HCT116 (cell line): Measurements from ENCODE around the gene NINJ1. TPM values are rescaled to one million over a fixed set of nuclear protein-coding genes. Genes with fewer than 3 reads are reported as not detected.

Source experiments
- ATAC-seq: fragments of 200-7000 bp; cut with Tn5 transposase; 2 replicates; pipeline ENCODE4 v1.9.1; 2020; ENCODE audit warnings: mild to moderate bottlenecking, moderate library complexity
- BruUV-seq: library from RNA; stranded (reverse); fragments of 400-500 nt; replicated peaks from 2 replicates; lab custom pipeline; 2021; lab: Mats Ljungman, UMichigan
- CTCF ChIA-PET: fragments of 300-600 bp; sonication (Branson Sonifier 250); formaldehyde crosslinking; loops from one replicate; lab custom pipeline; 2021; ENCODE audit warnings: antibody characterized with exemption; lab: Charles Lee
- POLR2A ChIA-PET: fragments of 300-600, 350-600 bp; sonication (Branson Sonifier 250); formaldehyde crosslinking; loops from one replicate; lab custom pipeline; 2021; ENCODE audit warnings: antibody characterized with exemption; lab: Charles Lee
- RAD21 ChIA-PET, 2 experiments: fragments of 300-600 bp; sonication (Branson Sonifier 250); formaldehyde crosslinking; loops; one replicate each; lab custom pipeline; 2023; ENCODE audit warnings: low total read pairs in 2 of 2; ENCODE audit not compliant: uncharacterized antibody in 2 of 2, unreplicated experiment in 2 of 2, low non-redundant PET in 1 of 2; lab: Charles Lee
- DNase-seq: peaks from one replicate; pipeline ENCODE4 v3.0.0-alpha.2; 2010; ENCODE audit warnings: low read depth, low spot score
- H2AFZ ChIP-seq: fragments of 200-600 bp; shearing (Covaris generic), sonication (generic); 2 replicates; pipeline ENCODE4 v1.6.1; 2017; ENCODE audit warnings: low read depth, mixed run types, mixed read lengths, antibody characterized with exemption, low read length; ENCODE audit not compliant: poor library complexity, severe bottlenecking
- H3K27ac ChIP-seq: 2 replicates; pipeline ENCODE4 v1.5.1; 2012; ENCODE audit warnings: low read depth, low read length
- H3K27me3 ChIP-seq: fragments of 200-600 bp; sonication (generic); 2 replicates; pipeline ENCODE4 v1.6.1; 2016; ENCODE audit warnings: mixed run types, low read length, mixed read lengths; ENCODE audit not compliant: insufficient read depth
- H3K36me3 ChIP-seq, 2 experiments: fragments of 200-500 bp in 1 of 2; fragments of 200-600 bp in 1 of 2; sonication (Bioruptor generic) in 1 of 2; sonication (generic) in 1 of 2; 2 replicates each; pipeline versions ENCODE4 v1.5.1 to v1.6.1; 2014 to 2016; ENCODE audit warnings: low read length in 2 of 2, inconsistent platforms in 1 of 2, mixed read lengths in 1 of 2, mixed run types in 1 of 2; ENCODE audit not compliant: insufficient read depth in 2 of 2, control insufficient read depth in 1 of 2
- H3K4me1 ChIP-seq, 2 experiments: fragments of 200-600 bp in 1 of 2; sonication (generic) in 1 of 2; 2 replicates each; pipeline versions ENCODE4 v1.5.1 to v1.6.1; 2012 to 2017; ENCODE audit warnings: low read length in 2 of 2, inconsistent platforms in 1 of 2, mild to moderate bottlenecking in 1 of 2, mixed read lengths in 1 of 2, mixed run types in 1 of 2, moderate library complexity in 1 of 2; ENCODE audit not compliant: insufficient read depth in 2 of 2, control insufficient read depth in 1 of 2
- H3K4me2 ChIP-seq: fragments of 200-600 bp; sonication (generic); 2 replicates; pipeline ENCODE4 v1.6.1; 2017; ENCODE audit warnings: mixed run types, low read length, mixed read lengths
- H3K4me3 ChIP-seq, 2 experiments: fragments of 200-600 bp in 1 of 2; sonication (generic) in 1 of 2; replicated peaks in 1 of 2; 2 replicates each; pipeline ENCODE4 v1.5.1; 2011 to 2016; ENCODE audit warnings: low read length in 2 of 2, control low read depth in 1 of 2, low read depth in 1 of 2, mild to moderate bottlenecking in 1 of 2, mixed read lengths in 1 of 2, mixed run types in 1 of 2
- H3K79me2 ChIP-seq: fragments of 200-600 bp; sonication (generic); 2 replicates; pipeline ENCODE4 v1.6.1; 2017; ENCODE audit warnings: mild to moderate bottlenecking, mixed run types, low read length, moderate library complexity, mixed read lengths; ENCODE audit not compliant: insufficient read depth
- H3K9ac ChIP-seq: fragments of 200-600 bp; sonication (generic); 2 replicates; pipeline ENCODE4 v1.6.1; 2016; ENCODE audit warnings: low read length, mixed read lengths
- H3K9me2 ChIP-seq: fragments of 200-600 bp; sonication (generic), shearing (Covaris generic); 2 replicates; pipeline ENCODE4 v1.6.1; 2017; ENCODE audit warnings: mixed run types, mild to moderate bottlenecking, moderate library complexity; ENCODE audit not compliant: insufficient read depth
- H3K9me3 ChIP-seq, 2 experiments: fragments of 200-500 bp in 1 of 2; fragments of 200-600 bp in 1 of 2; sonication (Bioruptor generic) in 1 of 2; sonication (generic) in 1 of 2; 2 replicates each; pipeline ENCODE4 v1.6.1; 2014 to 2017; ENCODE audit warnings: low read length in 2 of 2, mixed read lengths in 2 of 2, inconsistent platforms in 1 of 2, low read depth in 1 of 2, mild to moderate bottlenecking in 1 of 2, mixed run types in 1 of 2, moderate library complexity in 1 of 2; ENCODE audit not compliant: control insufficient read depth in 1 of 2, insufficient read depth in 1 of 2
- H4K20me1 ChIP-seq: fragments of 200-600 bp; sonication (generic), shearing (Covaris generic); 2 replicates; pipeline ENCODE4 v1.6.1; 2017; ENCODE audit warnings: mixed run types, mild to moderate bottlenecking, moderate library complexity; ENCODE audit not compliant: insufficient read depth
- CBX3 ChIP-seq: IDR thresholded peaks from 2 replicates; pipeline ENCODE4 v1.6.1; 2012; ENCODE audit warnings: low read depth
- CEBPB ChIP-seq: IDR thresholded peaks from 2 replicates; pipeline ENCODE4 v1.6.1; 2012; ENCODE audit warnings: low read depth
- EGR1 ChIP-seq: IDR thresholded peaks from 2 replicates; pipeline ENCODE4 v1.6.1; 2012; ENCODE audit warnings: low read depth
- ELF1 ChIP-seq: IDR thresholded peaks from 2 replicates; pipeline ENCODE4 v1.6.1; 2012; ENCODE audit warnings: low read depth, borderline replicate concordance
- EZH2 ChIP-seq: fragments of 200-600 bp; sonication (generic); IDR thresholded peaks from 2 replicates; pipeline ENCODE4 v1.6.1; 2017; ENCODE audit warnings: antibody characterized with exemption, mixed run types
- EZH2phosphoT487 ChIP-seq: fragments of 200-600 bp; IDR thresholded peaks from 2 replicates; pipeline ENCODE4 v1.6.1; 2018; ENCODE audit warnings: antibody characterized with exemption, borderline replicate concordance
- FOSL1 ChIP-seq: IDR thresholded peaks from 2 replicates; pipeline ENCODE4 v1.6.1; 2012; ENCODE audit warnings: low read depth
- POLR2A ChIP-seq: IDR thresholded peaks from 2 replicates; pipeline ENCODE4 v1.7.0; 2011; ENCODE audit warnings: borderline replicate concordance; ENCODE audit not compliant: insufficient read depth, insufficient read length; ENCODE audit errors: extremely low read depth
- RAD21 ChIP-seq: IDR thresholded peaks from 2 replicates; pipeline ENCODE4 v1.6.1; 2012; ENCODE audit warnings: low read depth, mild to moderate bottlenecking
- SIN3A ChIP-seq: IDR thresholded peaks from 2 replicates; pipeline ENCODE4 v1.6.1; 2012; ENCODE audit warnings: low read depth
- SP1 ChIP-seq: IDR thresholded peaks from 2 replicates; pipeline ENCODE4 v1.6.1; 2012; ENCODE audit warnings: low read depth
- SRF ChIP-seq: IDR thresholded peaks from 2 replicates; pipeline ENCODE4 v1.6.1; 2012; ENCODE audit warnings: low read depth
- YY1 ChIP-seq: IDR thresholded peaks from 2 replicates; pipeline ENCODE4 v1.6.1; 2011; ENCODE audit warnings: low read length, low read depth, moderate library complexity, mild to moderate bottlenecking; ENCODE audit not compliant: insufficient replicate concordance; ENCODE audit errors: extremely low read depth
- ZFX ChIP-seq: fragments of 450-650 bp; IDR thresholded peaks from 2 replicates; pipeline ENCODE4 v1.6.1; 2017
- ZNF274 ChIP-seq: fragments of 200-500 bp; sonication (Bioruptor generic); IDR thresholded peaks from 2 replicates; pipeline ENCODE4 v1.6.1; 2014; ENCODE audit warnings: mild to moderate bottlenecking, low read depth, low read length, inconsistent platforms
- intact Hi-C: fragments of 100-400 bp; cut with micrococcal nuclease; formaldehyde crosslinking; loops from 2 replicates; pipeline ENCODE4 v1.10.0; 2022
- total RNA-seq: library from RNA; stranded (reverse); gene quantifications from one replicate; pipeline ENCODE4 v1.2.1, GENCODE V29; 2021; ENCODE audit not compliant: unreplicated experiment
- TF ChIP-seq, protein P1 (sequence below), 3 experiments: fragments of 200-600 bp in 1 of 3; sonication (generic) in 1 of 3; IDR thresholded peaks in 2 of 3; conservative IDR thresholded peaks in 1 of 3; 2 replicates each; pipeline ENCODE4 v1.5.1; 2012 to 2017; ENCODE audit warnings: low read depth in 2 of 3, low read length in 2 of 3, antibody characterized with exemption in 1 of 3, borderline replicate concordance in 1 of 3, control low read depth in 1 of 3, mild to moderate bottlenecking in 1 of 3, mixed read lengths in 1 of 3, mixed run types in 1 of 3, moderate library complexity in 1 of 3; ENCODE audit not compliant: insufficient read depth in 1 of 3
- TF ChIP-seq, protein P2 (sequence below): IDR thresholded peaks from 2 replicates; pipeline ENCODE4 v1.6.1; 2012
- TF ChIP-seq, protein P3 (sequence below): IDR thresholded peaks from 2 replicates; pipeline ENCODE4 v1.6.1; 2012
- TF ChIP-seq, protein P4 (sequence below): IDR thresholded peaks from 2 replicates; pipeline ENCODE4 v1.6.1; 2012; ENCODE audit warnings: low read depth
- TF ChIP-seq, protein P5 (sequence below): IDR thresholded peaks from 2 replicates; pipeline ENCODE4 v1.6.1; 2011; ENCODE audit warnings: mild to moderate bottlenecking, low read length, moderate library complexity; ENCODE audit not compliant: insufficient replicate concordance; ENCODE audit errors: extremely low read depth

NINJ1 gene
- total RNA-seq, 1 experiment from 2014 or later: 34.4 TPM

DNA sequence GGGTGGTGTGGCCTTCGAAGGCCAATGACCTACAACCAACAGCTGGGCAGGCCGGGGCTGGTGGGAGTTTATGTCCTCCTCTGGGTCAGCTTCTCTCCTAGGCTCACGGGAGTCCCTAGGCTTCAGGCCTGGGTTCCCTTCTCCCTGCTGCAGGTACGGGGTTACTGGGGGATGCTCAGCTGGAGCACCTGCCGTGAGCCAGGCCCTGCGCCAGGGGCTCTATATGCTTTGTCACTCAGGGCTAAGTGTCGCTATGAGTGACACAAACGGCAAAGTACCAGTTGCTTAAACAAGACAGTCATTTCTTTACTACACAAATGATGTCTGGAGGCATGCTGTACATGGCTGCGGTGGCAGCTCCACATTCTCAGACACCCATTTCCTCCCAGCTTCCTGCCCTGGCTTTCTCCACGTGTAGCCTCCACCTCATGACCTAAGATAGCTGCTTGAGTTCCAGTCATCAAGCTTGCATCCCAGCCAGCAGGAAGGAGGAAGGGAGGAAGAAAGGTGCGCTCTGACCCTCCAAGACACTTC, 22.5 kb upstream of the NINJ1 start:
- ATAC-seq: no peak
- H3K9me2 ChIP-seq: no peaks in the 10 kb centered on the region

More for the DNA sequence above, 22.5 kb upstream of the NINJ1 start:
- Histone ChIP-seq H3K27me3 (no peaks in the 10 kb centered on the region), H3K36me3 (no peaks in the 10 kb centered on the region), H2AFZ (no peak overlapping the region), H3K79me2 (no peaks in the 10 kb centered on the region), H3K4me1 (peaks cover 3 to 7% of the 10 kb centered on the region in 2 experiments; a peak in 3 of 4 replicates), H3K9me3 (no peaks in the 10 kb centered on the region), H3K4me3 (no peak overlapping the region), H3K27ac (no peak overlapping the region), H4K20me1 (no peaks in the 10 kb centered on the region), H3K4me2 (no peak overlapping the region), H3K9ac (no peak overlapping the region)
- intact Hi-C loops: no loop called here
- RAD21 ChIA-PET: no interaction called here
- TF ChIP-seq EZH2 (no peak), YY1 (no peak), SIN3A (no peak), EGR1 (no peak), ELF1 (no peak), SRF (no peak), EZH2phosphoT487 (no peak), CEBPB (no peak), SP1 (no peak), FOSL1 (no peak), RAD21 (no peak), ZNF274 (no peak), CBX3 (no peak), ZFX (no peak), POLR2A (no peak)
- TF ChIP-seq, protein P1, sequence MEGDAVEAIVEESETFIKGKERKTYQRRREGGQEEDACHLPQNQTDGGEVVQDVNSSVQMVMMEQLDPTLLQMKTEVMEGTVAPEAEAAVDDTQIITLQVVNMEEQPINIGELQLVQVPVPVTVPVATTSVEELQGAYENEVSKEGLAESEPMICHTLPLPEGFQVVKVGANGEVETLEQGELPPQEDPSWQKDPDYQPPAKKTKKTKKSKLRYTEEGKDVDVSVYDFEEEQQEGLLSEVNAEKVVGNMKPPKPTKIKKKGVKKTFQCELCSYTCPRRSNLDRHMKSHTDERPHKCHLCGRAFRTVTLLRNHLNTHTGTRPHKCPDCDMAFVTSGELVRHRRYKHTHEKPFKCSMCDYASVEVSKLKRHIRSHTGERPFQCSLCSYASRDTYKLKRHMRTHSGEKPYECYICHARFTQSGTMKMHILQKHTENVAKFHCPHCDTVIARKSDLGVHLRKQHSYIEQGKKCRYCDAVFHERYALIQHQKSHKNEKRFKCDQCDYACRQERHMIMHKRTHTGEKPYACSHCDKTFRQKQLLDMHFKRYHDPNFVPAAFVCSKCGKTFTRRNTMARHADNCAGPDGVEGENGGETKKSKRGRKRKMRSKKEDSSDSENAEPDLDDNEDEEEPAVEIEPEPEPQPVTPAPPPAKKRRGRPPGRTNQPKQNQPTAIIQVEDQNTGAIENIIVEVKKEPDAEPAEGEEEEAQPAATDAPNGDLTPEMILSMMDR (IDR thresholded peaks at IDR 0.05 in 2 of 3, conservative IDR thresholded peaks at IDR 0.05 in 1 of 3; ENCODE audit: borderline replicate concordance in 1 of 3, insufficient read depth in 1 of 3, low read depth in 2 of 3, low read length in 2 of 3): no peak
- TF ChIP-seq, protein P2, sequence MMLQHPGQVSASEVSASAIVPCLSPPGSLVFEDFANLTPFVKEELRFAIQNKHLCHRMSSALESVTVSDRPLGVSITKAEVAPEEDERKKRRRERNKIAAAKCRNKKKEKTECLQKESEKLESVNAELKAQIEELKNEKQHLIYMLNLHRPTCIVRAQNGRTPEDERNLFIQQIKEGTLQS: no peak
- TF ChIP-seq, protein P3, sequence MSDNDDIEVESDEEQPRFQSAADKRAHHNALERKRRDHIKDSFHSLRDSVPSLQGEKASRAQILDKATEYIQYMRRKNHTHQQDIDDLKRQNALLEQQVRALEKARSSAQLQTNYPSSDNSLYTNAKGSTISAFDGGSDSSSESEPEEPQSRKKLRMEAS: no peak
- TF ChIP-seq, protein P4, sequence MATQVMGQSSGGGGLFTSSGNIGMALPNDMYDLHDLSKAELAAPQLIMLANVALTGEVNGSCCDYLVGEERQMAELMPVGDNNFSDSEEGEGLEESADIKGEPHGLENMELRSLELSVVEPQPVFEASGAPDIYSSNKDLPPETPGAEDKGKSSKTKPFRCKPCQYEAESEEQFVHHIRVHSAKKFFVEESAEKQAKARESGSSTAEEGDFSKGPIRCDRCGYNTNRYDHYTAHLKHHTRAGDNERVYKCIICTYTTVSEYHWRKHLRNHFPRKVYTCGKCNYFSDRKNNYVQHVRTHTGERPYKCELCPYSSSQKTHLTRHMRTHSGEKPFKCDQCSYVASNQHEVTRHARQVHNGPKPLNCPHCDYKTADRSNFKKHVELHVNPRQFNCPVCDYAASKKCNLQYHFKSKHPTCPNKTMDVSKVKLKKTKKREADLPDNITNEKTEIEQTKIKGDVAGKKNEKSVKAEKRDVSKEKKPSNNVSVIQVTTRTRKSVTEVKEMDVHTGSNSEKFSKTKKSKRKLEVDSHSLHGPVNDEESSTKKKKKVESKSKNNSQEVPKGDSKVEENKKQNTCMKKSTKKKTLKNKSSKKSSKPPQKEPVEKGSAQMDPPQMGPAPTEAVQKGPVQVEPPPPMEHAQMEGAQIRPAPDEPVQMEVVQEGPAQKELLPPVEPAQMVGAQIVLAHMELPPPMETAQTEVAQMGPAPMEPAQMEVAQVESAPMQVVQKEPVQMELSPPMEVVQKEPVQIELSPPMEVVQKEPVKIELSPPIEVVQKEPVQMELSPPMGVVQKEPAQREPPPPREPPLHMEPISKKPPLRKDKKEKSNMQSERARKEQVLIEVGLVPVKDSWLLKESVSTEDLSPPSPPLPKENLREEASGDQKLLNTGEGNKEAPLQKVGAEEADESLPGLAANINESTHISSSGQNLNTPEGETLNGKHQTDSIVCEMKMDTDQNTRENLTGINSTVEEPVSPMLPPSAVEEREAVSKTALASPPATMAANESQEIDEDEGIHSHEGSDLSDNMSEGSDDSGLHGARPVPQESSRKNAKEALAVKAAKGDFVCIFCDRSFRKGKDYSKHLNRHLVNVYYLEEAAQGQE: no peak
- TF ChIP-seq, protein P5, sequence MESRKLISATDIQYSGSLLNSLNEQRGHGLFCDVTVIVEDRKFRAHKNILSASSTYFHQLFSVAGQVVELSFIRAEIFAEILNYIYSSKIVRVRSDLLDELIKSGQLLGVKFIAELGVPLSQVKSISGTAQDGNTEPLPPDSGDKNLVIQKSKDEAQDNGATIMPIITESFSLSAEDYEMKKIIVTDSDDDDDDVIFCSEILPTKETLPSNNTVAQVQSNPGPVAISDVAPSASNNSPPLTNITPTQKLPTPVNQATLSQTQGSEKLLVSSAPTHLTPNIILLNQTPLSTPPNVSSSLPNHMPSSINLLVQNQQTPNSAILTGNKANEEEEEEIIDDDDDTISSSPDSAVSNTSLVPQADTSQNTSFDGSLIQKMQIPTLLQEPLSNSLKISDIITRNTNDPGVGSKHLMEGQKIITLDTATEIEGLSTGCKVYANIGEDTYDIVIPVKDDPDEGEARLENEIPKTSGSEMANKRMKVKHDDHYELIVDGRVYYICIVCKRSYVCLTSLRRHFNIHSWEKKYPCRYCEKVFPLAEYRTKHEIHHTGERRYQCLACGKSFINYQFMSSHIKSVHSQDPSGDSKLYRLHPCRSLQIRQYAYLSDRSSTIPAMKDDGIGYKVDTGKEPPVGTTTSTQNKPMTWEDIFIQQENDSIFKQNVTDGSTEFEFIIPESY: no peak
- no TSS peak for BruUV-seq
- CTCF ChIA-PET: interaction anchor here (1.0 to 1.5 kb wide), 3 partner anchors 146 to 153 kb away, joined by 5 read pairs; no protein-coding TSS in a partner anchor
- DNase-seq: no peak
- POLR2A ChIA-PET: interaction anchor here (1.2 kb wide), 1 partner anchor 37 kb away, joined by 3 read pairs; no protein-coding TSS in a partner anchor
